Activated CD8-positive, alpha-beta memory T cell treated with anti-CD3 and anti-CD28 coated beads, Interleukin-2, amount 50 U/mL, for 24 hours (primary cell): ENCODE results near the gene RFFL.

ENCODE experiments used
- DNase-seq: peaks from one replicate; pipeline ENCODE4 v3.0.0-alpha.2; 2020; ENCODE audit errors: extremely low read depth

RFFL gene

DNA sequence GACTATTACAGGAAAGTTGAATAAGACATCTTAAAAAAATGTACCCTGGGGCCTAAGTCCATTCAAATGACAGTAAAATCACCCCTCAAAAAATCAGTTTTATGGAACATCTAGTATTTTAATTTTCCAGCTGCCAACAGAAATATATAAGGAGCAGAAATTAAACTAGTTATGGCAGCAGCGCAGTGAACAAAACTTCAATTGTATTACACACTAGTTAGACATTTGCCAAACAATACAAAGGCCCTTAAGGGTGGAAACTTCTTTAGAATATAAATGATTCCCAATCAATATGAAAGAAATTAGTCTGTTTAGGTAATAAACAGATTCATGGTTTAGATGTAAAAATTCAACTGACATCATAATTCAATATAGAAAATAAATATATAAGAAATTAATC, 18.1 kb upstream of the RFFL start:
- no peak for DNase-seq

DNA sequence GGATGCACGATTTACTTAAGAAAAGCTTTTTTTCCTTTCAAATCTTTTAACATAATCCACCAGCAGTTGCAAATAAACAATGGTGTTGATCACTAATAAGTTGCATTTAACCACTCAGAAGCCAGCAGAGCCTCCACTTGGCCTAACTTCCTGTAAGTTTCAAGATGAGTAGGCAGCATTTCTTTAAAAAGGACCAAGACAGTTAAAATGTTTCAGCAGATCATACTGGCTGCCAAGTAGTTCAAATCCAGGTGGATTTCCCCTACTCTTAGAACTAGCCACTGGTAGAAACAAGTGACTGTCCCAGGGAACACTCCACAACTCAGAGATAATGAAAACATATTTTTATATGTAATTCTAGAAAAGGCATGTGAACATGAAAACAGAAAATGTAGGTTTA, 17.0 kb upstream of the RFFL start:
- DNase-seq, result no peak

DNA sequence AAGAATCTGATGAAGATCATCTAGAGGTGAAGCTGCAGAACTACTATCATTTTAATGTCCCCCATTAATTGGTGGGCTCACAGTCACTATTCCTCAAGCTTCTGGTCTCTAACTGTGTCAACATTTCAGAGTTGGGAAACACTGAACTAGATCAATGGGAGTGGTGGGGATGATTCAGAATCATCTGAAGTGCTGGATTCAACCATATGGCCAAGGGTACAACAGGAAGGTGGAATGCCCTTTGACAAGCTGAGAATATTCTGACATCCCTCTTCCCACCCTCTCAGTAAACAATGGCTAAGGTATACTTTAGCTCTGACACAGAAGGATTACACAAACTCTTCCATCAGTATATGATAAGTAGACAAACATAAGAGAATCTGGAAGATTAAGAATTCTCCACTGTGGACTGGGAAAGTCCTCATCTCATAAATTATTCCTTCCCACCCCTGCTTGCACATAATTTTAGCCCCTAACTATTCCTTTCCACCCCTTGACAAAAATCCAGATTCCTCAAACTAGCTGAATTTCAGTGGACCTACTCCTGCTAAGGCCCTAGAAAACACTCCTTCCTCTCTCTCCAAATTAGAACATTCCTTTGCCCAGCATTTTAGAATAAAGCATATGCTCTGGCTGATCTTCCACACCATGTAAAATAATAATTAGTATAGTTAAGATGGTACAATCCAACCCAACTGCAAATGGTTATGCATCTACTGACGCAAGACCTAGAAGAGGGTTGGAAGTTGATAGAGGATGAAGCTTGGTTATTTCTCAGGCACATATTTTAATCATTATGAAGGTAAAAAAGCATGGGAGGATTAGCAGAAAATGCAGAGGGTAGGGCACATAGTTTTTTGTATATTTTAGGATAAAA, 16.3 kb upstream of the RFFL start:
- DNase-seq, result no peak

DNA sequence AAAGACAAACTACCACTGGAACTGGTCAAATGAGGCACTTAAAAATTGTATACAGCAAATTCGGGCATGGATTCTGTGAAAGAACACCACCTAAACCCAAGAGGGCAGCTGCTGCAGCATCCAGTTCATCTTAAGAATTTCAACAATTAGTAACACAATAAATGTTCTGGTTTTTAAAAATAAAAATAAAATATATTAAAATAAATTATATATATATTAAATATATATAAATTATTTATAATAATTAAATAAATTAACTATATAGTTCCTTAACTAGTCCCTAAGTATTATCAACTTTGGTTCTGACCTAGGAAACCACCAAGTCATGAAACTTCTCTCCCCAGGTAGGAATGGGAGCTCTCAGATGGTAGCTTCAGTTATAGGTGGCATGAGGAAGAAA, 13.4 kb upstream of the RFFL start:
- DNase-seq, result no peak

DNA sequence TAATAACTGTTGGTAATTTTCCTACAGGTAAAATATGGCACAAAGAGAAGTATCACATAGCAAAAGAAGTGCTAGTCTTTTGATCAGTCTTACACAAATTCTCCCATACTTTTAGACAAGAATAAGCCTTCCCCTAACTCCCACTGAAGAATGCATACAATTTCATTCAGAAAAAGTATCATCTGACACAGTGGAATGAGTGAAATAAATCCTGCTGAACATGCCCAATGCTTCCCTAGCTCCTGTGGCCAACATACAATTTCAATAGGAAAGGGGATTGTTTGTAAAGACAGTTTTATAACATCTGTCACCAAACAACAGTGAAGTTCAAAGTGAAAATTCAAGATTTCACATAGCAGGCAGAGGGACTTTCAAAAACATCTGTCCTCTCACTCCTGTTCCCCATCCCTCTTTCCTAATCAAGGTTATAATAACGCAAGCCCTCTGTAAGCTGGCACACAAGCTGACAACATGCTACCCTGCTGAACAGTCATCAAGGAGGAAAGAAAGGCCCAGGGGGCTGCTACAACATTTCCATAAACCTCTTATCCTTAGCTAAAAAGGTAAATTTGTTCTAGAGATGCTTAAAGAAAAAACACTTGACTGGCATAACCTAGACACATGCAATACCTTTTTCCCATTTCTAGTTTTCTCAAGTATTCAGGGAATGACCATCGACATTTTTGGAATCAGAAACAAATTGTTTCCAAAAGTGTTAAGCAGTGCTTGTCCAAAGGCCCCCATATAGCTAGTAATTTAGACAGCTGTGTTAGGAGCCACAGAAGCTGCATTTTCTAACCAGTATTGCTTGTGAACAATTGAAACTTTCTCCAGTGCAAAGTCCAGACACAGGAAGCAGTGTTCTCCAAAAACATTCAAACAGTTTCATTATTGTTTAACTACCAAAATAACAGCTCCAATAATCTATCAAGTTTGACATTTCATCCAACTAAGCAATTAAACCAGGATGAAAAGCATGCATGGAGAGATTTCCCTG, 11.5 kb upstream of the RFFL start:
- DNase-seq, result no peak

DNA sequence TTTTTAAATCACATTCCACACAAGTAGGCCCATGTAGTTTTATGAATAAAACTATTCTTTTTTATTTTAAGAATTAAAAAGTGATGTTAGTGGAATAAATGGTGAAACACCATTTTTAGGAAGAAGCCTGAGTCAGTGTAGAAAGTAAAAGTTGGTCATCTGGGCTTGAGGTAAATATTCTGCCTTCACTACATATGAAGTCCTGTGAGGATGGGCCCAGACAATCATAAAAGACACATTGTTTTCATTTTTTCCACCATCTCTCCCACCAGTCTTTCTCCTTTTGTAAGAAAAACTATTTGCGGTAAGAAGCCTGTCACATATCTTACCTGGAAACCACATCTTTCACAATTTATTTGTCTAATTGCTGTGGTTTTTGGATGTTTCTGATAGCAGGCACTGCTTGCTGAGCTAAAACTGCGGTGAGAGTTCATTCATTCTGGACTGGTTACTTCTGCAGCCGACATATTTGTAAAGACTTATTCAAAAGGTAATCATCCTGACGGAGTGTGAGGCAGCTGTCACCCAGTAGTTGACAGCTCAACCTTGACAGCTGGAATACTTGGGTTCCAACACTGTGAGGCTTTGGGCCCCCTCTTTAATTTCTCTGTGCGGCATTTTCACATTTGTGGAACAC, 10.6 kb upstream of the RFFL start:
- no peak for DNase-seq

DNA sequence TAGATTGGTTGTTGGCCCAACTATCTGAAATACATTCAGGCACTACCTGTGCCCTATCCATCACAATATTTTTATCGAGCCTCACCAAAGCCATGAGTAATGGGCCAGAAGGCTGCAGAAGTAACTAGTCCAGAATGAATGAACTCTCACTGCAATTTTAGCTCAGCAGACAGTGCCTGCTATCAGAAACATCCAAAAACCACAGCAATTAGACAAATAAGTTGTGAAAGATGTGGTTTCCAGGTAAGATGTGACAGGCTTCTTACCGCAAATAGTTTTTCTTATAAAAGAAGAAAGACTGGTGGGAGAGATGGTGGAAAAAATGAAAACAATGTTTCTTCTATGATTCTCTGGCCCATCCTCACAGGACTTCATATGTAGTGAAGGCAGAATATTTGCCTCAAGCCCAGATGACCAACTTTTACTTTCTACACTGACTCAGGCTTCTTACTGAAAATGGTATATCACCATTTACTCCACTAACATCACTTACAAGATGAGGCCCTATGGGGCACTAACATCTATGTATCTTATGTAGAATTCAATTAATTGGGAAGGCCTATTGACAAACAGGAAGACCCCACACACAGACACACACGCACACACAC, 9.8 kb upstream of the RFFL start:
- DNase-seq, result no peak

DNA sequence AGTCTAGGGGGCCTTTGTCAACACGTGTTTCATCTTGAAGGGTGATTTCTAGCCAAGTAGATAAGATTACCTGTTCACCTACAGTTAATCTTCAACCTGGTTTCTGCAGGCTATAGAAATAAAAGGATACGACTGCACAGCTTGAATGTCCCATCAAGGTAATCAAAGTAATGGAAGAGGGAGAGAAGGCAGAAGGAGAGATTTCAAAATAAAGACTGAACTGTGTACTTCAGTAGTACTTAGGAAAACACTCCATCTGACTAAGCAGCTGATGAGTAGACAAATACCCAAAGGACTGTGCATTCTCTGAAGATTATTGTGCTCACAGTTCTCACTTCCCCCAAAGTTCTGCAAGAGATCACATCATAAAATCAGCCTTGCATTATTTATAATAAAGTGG, 5.8 kb upstream of the RFFL start:
- DNase-seq, result no peak

DNA sequence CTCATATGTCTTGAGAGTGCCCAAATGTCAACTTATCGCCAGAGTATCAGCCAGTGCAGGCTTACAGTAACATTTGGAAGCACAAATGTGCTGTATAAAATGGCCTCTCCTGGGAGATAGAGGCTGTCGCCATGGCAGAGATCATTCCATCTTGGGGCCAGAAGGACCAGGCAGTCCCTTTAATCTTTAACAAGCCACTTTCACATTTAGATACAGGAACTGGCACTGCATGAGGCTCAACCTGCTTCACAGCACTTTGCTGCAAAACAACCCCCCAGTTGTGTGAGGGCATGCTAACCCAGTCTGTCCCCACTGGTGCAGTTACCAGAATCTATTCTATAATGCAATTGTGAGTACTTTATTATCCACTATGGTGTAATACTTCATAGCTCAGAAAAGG, 4.7 kb upstream of the RFFL start:
- DNase-seq, result no peak

DNA sequence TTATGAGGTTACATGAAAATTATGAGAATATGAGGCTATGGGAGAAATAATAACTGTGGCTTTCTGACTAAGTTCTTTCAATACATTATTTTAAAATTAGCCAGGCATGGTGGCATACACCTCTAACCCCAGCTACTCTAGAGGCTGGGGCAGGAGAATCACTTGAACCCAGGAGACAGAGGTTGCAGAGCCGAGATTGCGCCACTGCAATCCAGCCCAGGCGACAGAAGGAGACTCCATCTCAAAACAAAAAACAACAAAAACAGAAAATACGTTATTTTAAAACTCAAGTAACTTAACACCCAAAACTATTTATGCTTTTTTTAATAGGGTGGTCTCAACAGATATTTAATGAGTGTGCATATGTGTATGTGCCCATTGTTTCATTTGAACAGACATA, 2.4 kb upstream of the RFFL start:
- DNase-seq, result no peak

DNA sequence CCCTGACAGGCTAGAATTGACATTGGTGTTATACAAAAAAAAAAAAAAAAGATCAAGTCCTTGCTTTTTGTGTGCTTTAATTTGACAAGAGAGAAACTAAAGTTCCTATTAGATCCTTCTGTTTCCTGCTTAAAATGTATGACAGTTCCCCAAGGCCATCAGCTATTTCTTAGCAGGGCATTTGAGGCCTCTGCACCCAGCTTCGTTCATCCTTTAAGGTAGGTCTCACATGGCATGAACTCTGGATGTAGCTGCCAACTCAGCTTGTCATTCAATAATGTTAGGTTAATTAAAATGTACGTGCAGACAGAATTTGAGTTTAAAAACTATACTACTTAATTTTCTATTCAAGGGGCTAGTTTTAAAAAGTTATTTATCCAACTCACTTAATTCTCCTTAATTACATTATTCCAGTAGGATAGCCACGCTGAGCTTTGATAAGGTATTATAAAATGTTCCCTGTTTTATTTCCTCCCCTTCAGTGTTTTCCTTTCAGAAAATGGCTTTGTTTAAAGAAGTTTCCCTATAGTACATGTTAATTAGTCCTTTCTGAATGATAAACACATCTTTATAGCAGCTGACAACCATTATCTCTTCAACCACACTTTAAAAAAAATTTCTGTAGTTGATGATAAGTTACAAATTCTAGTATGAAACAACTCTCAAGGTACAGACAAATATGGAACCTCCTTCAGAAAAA, 1.2 kb upstream of the RFFL start:
- no peak for DNase-seq

DNA sequence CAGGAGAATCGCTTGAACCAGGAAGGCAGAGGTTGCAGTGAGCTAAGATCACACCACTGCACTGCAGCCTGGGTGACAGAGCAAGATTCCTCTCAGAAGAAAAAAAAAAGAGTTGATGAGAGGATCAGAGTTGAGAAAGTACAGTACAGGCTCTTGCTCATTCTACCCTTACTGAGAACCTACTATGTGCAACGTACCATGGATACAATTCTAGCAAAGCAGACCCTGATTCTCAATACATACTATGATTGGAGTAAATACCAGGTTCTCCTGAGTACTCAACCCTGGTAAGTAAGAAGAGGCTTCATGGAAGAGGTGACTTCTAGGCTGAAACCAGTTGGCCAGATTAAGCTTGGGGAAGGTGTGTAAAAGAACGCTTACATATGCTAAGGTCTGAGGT, 1.2 kb downstream of the RFFL start:
- DNase-seq, result no peak

DNA sequence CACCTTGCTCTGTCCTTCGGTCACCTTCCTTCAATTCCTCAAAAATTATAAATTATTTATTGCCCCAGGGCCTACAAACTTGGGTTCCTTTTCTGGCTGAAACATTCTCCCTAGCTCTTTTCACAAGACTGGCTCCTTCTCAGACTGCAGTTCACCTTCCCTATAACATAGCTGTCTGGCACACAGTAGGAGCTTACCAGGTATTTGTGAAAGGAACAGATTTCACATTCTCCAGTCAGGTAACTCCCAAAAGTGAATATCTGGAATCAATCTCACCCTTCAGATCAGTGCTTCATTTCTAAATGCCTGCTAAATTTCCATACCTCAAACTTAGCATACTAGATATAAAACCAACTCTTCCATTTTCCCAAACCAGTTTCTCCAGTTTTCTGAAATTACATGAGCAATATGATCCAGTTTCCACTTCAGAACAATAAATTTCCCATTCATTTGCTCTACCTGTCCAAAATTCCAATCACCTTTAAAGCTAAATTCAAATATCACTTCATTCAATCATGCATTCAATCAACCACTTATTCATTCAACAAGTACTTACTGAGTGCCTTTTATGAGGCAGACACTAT, 6.1 kb downstream of the RFFL start:
- no peak for DNase-seq

DNA sequence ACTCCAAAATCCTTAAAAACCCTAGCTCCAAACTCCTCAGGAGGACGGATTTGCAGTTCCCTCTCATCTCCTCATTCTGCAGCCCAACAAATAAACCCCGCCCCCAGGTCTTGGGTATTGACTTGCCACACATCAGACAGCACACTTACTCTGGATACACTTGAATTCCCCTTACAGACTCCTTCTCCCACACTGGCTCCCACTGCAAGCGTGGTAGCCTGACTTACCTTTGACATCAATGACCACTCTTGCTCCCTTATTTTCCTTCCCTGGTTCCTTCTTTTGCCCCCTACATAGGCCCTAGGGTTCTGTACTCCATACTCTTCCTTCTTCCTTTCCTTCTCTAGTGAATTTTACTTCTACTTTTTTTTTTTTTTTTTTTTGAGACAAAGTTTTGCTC, 7.5 kb downstream of the RFFL start:
- DNase-seq, result no peak

DNA sequence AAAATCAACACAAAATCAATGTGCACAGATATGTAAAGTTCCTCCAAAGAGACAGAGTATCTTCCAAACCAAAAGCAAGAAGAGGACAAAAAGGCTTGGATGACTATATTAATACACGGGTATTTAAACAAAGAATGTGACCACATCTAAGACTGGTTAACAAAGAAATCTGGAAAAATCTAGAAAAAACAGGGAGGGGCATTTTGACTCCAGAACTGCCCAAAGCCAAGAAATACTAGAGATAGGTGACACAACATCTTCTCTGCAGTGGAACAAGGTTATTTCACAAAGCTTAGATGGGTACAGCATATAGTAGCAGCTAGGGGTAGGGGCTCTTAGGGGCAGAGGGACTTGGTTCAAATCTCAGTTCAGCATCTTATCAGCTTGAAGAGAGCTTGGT, 10.3 kb downstream of the RFFL start:
- no peak for DNase-seq

DNA sequence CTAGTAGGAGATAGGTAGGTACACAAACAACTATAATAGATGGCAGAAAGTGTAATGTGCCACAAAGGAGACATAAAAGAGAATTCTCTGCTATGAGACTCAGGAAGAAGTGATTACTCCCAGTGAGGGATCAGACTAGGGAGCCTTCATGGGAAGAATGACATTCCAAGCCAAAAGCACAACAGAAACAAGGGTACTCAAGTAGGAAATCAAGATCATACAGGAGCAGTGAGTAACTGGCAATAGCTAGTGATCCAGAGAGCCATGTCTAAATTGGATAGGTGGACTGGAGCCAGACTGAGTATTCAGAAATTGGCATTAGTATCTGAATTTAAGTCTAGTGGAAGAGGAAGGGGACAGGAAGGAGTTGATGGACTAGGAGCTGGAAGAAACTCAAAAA, 10.7 kb downstream of the RFFL start:
- no peak for DNase-seq

DNA sequence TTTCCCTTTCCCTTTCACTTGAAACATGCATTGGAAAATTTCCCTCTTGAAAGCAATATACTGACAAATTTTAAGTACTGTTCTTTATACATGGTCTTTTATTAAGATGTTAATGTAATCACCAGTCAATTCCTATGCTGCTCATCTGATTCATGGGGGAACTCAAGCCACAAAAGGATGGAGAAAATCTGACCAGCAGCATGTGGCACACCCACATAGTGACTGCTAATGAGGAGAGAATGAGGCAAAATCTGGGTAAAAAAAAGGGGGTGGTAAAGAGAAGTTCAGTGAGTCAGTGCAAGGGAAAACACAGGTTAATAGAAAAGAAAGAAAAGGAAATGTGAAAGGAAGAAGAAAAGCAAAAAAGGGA, 11.3 kb downstream of the RFFL start:
- DNase-seq, result no peak

DNA sequence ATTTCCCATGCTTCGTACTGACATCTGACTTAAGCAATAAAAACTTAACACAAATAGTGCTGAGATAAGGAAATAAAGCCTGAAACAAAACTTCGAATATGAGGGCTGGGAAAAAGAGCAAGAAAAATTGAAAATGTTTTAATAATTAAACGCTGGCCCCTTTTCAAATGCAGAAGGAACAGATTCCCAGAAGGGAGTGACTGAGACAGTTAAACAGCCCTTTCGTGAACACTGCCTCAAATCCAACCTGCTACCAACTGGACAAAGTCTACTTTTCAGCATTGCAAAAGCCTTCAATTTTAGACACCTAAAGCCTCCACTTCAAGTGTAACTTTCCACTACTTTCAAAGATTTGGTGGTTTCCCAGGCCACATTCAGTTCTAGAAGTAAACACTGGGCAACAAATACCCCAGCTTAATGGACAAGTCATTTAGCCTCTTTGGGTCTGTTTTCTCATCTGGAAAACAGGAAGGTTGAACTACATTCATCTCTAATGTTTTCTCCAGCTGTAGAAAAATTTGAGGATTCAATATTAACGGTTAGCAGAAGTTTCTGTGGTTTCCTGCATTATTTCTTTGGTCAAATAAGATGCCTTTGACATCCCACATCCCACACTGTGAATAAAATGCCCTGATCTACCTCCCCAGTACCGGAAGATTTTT, 11.8 kb downstream of the RFFL start:
- no peak for DNase-seq

DNA sequence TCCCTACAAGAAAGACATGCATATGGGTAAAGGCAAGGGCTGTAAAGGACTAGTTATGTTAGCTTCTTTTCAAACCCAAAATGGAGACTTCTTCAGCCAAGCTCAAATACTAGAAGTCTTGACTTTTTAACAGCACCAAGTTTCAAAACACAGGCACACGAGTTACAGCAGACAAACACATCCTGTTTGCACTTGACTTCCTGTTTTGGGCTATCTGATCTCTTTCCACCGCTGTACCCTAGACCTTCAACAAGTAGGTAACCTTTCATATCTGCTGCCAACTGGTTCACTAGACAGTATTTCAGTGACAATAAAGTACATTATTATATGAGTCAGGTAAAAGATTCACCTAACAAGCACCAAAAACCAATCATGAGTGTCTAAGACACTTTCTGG, 12.3 kb downstream of the RFFL start:
- DNase-seq, result no peak

DNA sequence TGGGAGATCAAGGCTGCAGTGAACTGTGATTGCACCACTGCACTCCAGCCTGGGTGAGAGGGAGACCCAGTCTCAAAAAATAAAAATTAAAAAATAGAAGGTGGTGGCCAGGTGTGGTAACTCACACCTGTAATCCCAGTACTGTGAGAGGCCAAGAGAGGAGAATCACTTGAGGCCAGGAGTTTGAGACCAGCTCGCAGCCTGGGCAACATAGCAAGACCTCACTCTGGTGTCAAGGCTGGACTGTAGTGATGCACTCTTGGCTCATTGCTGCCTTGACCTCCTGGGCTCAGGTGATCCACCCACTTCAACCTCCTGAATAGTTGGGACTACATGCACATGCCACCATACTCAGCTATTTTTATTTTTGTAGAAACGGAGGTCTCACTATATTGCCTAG, 13.3 kb downstream of the RFFL start:
- DNase-seq, result no peak
